SW 1271 (cell line): ENCODE measurements around the gene PNPLA3.
A peak's percentile ranks its signal among the peaks of the same experiment; 100 is the strongest.

Experiments used
- DNase-seq, 2 experiments: peaks; one replicate each; lab custom pipeline; 2025; lab: John Stamatoyannopoulos, UW

Gene PNPLA3

DNA sequence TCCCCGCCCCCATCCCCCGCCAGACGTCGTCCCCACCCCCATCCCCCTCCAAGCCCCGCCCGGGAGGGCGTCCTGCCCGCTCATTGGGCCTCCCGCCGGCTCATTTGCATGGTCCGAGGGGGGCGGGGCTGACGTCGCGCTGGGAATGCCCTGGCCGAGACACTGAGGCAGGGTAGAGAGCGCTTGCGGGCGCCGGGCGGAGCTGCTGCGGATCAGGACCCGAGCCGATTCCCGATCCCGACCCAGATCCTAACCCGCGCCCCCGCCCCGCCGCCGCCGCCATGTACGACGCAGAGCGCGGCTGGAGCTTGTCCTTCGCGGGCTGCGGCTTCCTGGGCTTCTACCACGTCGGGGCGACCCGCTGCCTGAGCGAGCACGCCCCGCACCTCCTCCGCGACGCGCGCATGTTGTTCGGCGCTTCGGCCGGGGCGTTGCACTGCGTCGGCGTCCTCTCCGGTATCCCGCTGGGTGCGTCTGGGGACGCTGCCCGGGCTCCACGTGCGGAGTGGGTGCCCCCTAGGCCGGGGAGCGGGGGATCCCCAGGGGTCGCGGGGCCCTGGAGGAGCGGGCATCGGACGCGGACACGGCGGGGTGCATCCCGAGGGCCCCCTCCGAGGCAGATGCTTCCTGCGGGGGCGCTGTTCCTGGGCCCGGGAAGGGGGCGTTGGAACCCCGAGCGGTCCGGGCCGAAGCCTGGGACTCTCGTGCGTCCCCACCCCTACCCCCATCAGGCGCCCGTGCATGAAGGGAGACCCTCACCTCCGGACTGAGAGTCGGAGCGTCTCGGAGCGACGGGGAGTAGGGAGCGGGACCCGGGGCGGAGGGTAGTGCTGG lies at the start of gene PNPLA3:
Gene PNPLA3 (plus strand): TSS at position 175 of the 834 bp plus-strand sequence. CDS start 107 bp downstream, at position 282.
- peak; percentile 40 to 68 for DNase-seq

GRCh38 chr22:43876866-43877509 lies 46.6 kb upstream of the PNPLA3 start:
- DNase-seq = no peak

- DNase-seq = no peak
Measured at GRCh38 chr22:43878079-43878795, 45.4 kb upstream of the PNPLA3 start.

DNA sequence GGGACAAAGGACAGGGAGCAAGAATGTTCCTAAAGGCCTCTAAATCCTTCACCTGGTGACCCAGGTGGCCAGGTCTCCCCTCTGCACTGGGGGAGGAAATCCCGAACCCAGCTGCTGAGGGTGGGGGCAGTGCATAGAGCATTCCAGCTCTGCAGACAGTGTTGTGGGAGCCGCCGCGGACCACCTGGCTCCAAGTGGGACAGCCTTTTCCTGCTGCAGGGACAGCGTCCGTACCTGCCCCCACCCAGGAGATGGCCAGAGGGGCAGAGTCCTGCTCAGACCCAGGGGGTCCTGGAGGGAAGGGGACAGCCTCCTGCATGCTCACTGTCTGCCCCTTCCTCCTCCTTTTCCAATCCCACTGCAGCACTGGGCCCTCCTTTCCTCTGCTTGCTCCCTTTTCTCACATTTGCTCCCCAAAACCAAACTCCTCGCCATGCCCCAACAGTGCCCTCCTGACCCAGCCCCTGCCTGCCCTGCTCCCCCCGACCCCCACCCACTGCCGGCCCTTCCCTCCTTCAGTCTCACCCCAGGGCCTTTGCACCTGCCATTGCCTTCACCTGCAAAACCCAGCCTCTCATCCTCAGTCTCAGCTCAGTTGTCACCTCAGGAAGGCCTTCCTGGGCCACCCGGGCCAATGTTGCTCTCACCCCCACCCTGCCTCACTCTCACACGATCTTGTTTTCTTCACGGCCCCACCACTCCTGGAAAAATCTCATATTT lies 44.6 kb upstream of the PNPLA3 start:
- DNase-seq = no peak

DNA sequence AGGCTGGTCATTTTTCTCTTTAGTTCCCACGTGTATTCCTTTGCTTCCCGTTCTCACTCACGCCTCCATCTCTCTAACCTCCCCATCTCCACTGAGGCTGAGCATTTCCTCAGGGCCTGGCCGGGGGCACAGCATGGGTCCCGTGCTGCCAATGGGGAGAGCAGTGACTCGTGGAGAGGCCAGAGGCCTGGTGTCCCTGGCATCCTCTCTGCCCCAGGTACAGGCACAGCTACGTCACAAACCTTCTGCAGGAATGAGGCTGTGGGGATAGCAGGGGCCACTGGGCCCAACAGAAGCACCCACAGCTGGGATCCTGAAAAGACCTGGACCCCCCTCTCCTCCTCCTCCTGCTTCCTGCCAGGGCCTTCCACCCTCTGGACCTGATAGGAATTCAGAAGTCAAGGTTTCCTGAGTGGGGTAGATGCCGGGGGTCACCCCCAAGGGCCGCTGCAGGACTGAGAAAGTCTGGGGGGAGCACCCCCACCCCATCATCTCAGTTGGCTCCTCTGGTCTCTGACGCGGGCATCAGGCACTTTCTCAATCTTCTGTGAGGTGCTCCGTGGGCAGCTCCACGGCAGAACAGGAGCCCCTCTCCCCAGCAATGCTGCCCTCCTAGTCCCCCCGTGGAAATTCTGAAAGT lies 43.6 kb upstream of the PNPLA3 start:
- DNase-seq = no peak

DNA sequence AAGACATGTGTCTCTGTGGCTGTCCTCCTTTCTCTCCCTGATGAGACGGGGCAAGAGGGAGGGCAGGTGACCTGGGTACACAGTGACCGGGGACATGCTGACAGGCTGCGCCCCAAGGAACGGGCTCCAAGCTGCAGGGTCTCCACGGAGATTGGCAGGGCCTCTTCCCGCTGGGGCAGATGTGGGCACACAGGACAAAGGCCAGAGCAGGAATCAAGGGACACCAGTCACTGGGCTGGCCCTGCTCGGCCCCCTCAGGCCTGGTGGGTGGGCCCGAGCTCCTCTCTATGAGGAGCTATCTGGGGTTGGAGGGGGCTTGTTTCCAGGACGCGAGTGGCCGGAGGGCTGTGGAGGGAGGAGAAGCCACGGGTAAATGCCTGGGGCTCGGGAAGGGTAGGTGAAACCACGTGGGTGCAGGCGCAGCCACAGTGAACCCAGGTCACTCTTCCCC lies 43.0 kb upstream of the PNPLA3 start:
- DNase-seq = no peak

- no peak for DNase-seq
Measured at GRCh38 chr22:43881091-43882061, 42.2 kb upstream of the PNPLA3 start.

DNA sequence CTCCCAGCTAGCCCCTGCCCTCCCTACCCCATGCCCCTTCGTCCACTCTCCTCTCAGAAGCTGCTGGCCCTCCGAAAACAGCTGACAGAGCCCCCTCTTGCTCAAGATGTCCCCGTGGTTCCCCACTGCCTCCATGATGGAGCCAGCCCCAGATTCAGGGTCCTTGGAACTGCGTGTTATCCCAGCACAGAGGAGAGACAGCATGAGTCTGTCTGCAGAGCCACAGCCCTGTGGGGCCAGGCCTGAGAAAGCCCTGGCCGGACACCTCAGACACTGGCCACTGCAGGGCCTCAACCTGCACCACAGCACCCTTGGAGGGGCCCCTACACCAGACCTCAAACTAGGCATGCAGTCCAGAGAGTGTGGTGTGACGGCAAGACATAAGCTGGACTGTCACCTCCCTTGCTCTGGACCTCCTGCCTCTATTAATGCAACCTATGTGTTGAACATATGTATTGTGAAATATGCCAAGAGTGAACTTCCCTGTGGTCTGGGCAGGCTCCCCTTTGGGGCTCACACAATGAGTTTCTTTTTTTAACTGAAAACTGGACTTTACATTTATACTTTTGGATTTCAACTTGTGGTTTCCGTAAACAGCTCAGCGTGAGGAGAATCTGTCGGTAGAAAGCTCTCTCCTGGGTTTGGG lies 41.4 kb upstream of the PNPLA3 start:
- no peak for DNase-seq

- peak; percentile 41 to 75 for DNase-seq
Measured at GRCh38 chr22:43883012-43883661, 40.5 kb upstream of the PNPLA3 start.

DNA sequence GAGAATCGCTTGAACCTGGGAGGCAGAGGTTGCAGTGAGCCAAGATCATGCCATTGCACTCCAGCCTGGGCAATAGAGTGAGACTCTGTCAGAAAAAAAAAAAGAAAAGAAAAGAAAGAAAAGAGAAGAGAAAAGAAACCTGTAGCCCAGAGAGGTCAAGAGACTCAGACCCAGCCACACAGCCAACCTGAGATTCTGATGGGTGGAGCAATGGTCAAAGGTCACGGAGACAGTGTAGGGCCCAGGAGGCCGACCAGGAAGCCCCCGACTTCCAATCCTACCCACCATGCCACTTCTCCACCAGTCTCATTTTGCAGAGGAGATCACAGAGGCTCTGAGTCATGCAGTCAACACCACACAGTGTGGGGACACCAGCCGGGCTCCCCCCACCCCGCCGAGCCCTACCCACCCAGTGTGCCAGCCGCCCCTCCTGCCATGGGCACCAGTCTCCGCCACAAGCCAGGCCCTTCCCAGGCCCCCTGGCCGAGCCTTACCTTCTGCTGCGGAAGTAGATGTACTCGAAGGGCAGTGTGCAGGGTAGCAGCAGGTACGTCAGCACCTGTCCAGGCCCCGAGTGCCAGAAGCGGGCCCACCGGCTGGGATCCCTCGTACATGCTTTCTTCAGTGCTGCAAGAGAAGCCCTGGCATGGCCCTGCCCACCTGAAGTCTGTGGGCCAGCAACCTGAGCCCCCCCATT lies 39.7 kb upstream of the PNPLA3 start:
- no peak for DNase-seq

GRCh38 chr22:43884600-43885318 lies 38.8 kb upstream of the PNPLA3 start:
- peak in 1 of 2 experiments; percentile 39 for DNase-seq

DNA sequence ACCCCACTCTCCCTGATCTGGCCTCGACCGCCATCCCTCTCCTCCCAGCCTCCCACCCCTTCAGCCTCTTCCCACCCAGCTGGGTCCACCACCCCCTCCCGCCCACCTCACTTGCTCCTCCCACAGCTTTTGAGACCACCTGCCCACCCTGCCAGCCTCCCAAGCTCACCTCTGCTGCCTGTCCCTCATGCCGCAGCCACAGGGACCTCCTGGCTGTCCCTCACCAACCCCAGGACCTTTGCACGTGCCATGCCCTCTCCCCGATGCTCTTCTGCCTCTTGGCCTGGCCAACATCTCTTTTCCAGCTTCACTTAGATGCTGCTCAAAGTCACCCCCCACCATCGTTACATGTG lies 38.3 kb upstream of the PNPLA3 start:
- DNase-seq = no peak

- no peak for DNase-seq
Measured at GRCh38 chr22:43885786-43886185, 37.8 kb upstream of the PNPLA3 start.

GRCh38 chr22:43886231-43886630 lies 37.4 kb upstream of the PNPLA3 start:
- DNase-seq = no peak

- DNase-seq = no peak
Measured at GRCh38 chr22:43887391-43887790, 36.2 kb upstream of the PNPLA3 start.

- DNase-seq = no peak
Measured at GRCh38 chr22:43888740-43889139, 34.9 kb upstream of the PNPLA3 start.

DNA sequence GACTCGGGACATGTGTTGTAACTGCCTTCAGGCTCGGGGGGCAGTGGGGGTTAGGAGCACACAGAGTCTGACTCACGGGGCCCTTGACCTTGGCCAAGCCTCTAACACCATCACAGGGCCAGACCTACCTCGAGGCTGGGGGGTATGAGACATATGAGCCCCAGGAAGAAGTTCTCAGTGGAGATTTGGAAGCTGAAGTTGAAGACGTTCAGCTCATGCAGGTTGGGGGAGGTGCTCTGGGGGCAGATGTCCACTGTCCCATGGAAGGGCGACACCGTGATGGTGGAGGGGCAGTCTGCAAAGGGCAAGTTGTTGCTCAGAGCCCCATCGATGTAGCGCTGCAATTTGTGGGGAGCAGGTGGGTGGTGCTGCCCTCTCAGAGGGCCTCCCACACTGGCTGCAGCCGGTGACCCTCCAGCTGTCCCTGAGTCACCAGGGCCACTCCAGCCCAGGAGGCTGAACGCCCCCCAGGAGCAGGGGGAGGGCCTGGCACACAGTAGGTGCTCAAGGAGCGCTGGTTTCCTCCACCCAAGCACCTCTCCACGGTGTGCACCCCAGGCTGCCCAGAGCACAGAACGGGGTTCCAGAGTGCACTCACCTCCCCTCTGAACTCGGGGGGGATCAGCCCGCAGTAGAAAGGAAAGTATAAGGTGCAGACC lies 34.3 kb upstream of the PNPLA3 start:
- no peak for DNase-seq

DNA sequence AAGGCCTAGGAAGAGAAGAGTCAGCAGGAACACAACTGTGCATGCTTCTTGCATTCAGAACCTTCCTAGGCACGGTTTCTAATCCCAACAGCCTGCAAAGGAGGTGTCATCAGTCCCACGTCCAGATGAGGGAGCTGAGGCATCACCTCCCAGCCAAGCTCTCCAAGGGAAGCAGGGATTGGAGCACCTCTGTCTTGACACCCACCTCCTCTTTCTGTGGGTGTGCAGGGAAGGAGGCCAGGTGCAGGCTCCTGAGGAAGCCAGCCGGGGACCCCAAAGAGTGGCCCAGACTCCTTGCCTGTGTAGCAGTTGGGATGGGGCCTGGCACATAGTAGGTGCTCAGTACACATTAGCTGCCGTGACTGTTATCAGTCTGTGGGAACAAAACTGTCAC lies 33.7 kb upstream of the PNPLA3 start:
- DNase-seq = peak in 1 of 2 experiments; percentile 29
